Retinal pigment epithelial cell (primary cell): Measurements from ENCODE around the gene MEIS2.
A peak's percentile ranks its signal among the peaks of the same experiment; 100 is the strongest.

Experiments
- DNase-seq: peaks from one replicate; pipeline ENCODE4 v3.0.0-alpha.2; 2010; ENCODE audit warnings: low read depth
- H3K4me3 ChIP-seq: 2 replicates; pipeline ENCODE4 v1.5.1; 2011; ENCODE audit warnings: mild to moderate bottlenecking, low read length, control low read depth, moderate library complexity
- CTCF ChIP-seq: conservative IDR thresholded peaks from 2 replicates; pipeline ENCODE4 v1.5.1; 2011; ENCODE audit warnings: low read depth, low read length, control low read depth, inconsistent platforms

Gene MEIS2

GRCh38 chr15:36879568-36880222 is 220.7 kb downstream of the MEIS2 start:
- DNase-seq: no peak
- no peak for TF ChIP-seq CTCF
- H3K4me3 ChIP-seq: peak overlapping the region; percentile 46

GRCh38 chr15:36878684-36879262 is 221.6 kb downstream of the MEIS2 start:
- no peak for TF ChIP-seq CTCF
- no peak overlapping the region for H3K4me3 ChIP-seq
- DNase-seq: no peak

- DNase-seq: no peak
- TF ChIP-seq CTCF: no peak
- H3K4me3 ChIP-seq: no peak overlapping the region
Observed at GRCh38 chr15:36877796-36878683, 222.3 kb downstream of the MEIS2 start.

- no peak overlapping the region for H3K4me3 ChIP-seq
- no peak for DNase-seq
- no peak for TF ChIP-seq CTCF
Observed at GRCh38 chr15:36877294-36877693, 223.1 kb downstream of the MEIS2 start.

GRCh38 chr15:36875740-36876334 is 224.5 kb downstream of the MEIS2 start:
- TF ChIP-seq CTCF: no peak

GRCh38 chr15:36874930-36875329 is 225.4 kb downstream of the MEIS2 start:
- no peak for TF ChIP-seq CTCF
- H3K4me3 ChIP-seq: no peak overlapping the region
- no peak for DNase-seq

More at GRCh38 chr15:36875740-36876334, 224.5 kb downstream of the MEIS2 start:
- no peak for DNase-seq
- no peak overlapping the region for H3K4me3 ChIP-seq
